IPS-18c (cell line): ENCODE measurements around the gene SLC29A3.
A peak's percentile ranks its signal among the peaks of the same experiment; 100 is the strongest.

ENCODE experiments used
- H3K4me3 ChIP-seq: 2 replicates; pipeline ENCODE4 v1.7.0; 2013; ENCODE audit warnings: low read depth, mild to moderate bottlenecking, low read length, moderate library complexity; ENCODE audit not compliant: insufficient read depth
- H3K9me3 ChIP-seq: one replicate; pipeline ENCODE4 v1.6.1; 2013; ENCODE audit warnings: mild to moderate bottlenecking, low read length, moderate library complexity; ENCODE audit not compliant: control insufficient read depth, insufficient read depth

SLC29A3 gene

DNA sequence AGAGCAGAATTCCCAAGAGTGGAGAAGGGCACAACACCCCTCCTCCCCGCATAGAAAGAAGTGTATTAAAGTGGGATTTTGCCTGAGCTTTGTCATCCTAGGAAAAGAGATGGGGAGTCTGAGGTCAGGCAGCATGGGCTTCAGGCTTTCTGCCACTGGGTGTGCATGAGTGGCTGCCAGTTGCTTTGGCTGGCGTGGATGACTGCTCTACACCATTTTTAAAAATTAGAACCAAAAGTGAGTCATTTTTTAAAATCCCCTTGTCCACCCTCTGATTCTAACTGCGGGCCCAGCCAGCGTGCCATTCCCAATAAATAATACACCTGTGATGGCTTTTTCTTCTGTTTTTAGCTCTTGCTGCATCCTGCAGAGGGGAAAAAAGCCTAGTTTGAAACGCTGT is 13.4 kb downstream of the SLC29A3 start:
- no peaks in the 10 kb centered on the region for H3K9me3 ChIP-seq
- H3K4me3 ChIP-seq: no peak overlapping the region

DNA sequence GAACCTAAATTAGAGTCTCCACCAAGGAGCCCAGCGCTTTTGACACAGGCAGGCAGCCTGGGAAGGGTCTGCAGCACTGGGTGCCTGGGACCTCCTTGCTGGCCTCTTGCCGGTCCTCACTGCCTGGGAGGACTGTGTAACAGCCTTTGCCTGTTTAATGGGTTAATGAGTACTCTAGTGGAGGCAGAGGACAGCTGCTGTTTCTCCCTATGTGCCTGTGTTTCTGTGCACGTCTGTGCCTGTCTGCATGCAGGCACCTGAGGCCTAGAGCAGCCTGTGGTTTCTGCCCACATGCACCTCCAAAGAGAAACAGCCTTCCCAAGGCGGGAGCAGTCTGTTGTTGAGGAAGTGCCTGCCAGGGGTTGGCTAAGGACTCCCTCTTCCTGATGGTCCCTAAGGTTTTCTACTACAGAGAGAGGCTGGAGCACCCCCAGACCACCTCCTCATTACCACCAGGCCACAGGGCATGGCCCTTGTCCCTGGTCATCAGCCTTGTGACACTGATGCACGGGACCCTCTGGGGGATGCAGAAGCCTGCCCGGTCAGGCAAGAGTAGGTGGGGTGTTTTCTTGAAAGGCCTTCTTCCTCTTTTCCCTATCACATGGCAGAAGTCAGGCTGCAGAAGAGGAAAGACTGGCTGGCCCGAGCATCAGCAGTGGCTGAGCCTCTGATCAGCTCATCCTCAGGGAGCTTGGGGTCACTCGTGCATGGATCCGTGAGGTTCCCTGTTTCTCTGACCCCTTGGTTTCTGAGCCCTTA is 14.2 kb downstream of the SLC29A3 start:
- Histone ChIP-seq H3K4me3 (no peak overlapping the region), H3K9me3 (no peaks in the 10 kb centered on the region)

DNA sequence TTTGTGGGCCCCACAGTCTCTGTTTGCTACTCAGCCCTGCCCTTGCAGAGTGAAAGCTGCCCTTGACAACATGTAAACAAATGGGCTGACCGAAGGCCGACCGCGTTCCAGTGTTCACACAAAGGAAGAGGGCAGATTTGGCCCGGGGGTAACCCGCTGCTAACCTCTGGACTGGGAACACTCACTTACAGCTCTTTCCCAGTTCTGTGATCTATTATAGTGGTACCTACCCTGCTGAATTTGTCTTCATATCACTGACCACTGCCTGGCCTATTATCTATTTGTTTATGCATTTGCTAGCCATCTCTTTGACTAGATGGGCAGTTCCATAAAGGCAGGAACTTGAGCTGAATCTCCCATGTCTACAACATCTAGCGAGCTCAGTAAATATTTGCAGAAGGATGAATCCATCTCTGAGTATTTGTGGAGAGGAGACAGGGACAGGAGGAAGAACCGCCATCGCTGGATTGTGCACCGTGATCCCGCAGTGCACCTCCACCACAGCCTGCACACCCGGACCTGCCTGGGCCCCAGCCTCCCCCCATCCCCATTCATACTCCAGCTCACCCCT is 15.2 kb downstream of the SLC29A3 start:
- Histone ChIP-seq H3K9me3 (no peaks in the 10 kb centered on the region), H3K4me3 (no peak overlapping the region)

DNA sequence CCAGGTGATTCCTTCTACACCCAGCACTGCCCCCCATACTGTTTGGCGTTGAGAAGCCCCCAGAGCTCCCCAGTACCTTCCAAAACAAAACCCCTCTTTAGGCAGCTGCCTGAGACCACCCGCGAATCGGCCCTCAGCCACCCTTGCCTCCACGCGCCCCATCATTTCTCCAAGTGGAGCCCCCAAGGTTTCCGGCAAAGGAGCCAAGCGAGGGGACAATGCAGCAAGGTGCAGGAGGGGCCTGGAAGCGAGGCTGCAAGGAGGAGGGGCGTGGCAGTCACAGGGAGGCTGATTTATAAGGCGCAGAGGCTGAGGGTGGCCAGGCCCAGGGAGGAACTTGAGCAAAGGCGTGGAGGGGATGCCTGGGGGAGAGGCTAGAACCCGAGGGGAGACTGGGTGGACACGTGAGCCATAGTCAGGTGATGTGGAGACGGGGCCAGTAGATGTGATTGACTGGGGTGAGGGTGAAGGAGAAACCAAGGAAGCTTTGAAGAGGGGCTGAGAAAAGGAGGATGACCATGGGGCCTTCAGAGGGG is 16.2 kb downstream of the SLC29A3 start:
- H3K4me3 ChIP-seq: no peak overlapping the region
- no peaks in the 10 kb centered on the region for H3K9me3 ChIP-seq

- H3K4me3 ChIP-seq: 0 out of 2 replicates have a peak overlapping the region, but pooled peaks have one; percentile 1
- no peaks in the 10 kb centered on the region for H3K9me3 ChIP-seq
Measured at GRCh38 chr10:71336632-71337031, 17.6 kb downstream of the SLC29A3 start.

DNA sequence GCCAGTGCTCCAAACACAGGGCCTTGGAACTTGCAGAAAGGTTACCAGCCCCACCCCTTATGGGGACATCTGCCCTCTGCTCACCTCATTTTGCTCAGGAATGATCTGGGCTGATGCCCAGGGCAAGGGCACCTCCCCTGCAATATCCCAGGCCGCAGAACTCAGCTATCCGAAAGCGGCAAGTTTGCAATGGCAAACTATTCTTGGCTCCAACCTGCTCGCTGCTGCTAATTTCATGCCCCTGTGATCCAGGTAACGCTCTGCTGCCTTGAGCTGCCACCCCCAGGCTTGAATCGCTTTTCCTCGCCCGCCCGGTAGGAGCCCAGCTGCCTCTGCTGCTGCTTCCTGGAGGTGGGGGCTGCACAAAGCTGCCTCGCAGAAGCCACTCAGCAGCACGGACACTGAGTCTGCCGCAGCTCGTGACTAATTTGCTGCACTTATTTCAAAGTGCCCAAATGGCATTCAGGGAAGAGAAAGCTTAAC is 18.2 kb downstream of the SLC29A3 start:
- Histone ChIP-seq H3K9me3 (no peaks in the 10 kb centered on the region), H3K4me3 (0 out of 2 replicates have a peak overlapping the region, but pooled peaks have one; percentile 1)

GRCh38 chr10:71338728-71339495 is 19.9 kb downstream of the SLC29A3 start:
- Histone ChIP-seq H3K4me3 (no peak overlapping the region), H3K9me3 (no peaks in the 10 kb centered on the region)

GRCh38 chr10:71339796-71340589 is 20.9 kb downstream of the SLC29A3 start:
- no peak overlapping the region for H3K4me3 ChIP-seq
- H3K9me3 ChIP-seq: no peaks in the 10 kb centered on the region

GRCh38 chr10:71342573-71343391 is 23.7 kb downstream of the SLC29A3 start:
- Histone ChIP-seq H3K9me3 (no peaks in the 10 kb centered on the region), H3K4me3 (no peak overlapping the region)

DNA sequence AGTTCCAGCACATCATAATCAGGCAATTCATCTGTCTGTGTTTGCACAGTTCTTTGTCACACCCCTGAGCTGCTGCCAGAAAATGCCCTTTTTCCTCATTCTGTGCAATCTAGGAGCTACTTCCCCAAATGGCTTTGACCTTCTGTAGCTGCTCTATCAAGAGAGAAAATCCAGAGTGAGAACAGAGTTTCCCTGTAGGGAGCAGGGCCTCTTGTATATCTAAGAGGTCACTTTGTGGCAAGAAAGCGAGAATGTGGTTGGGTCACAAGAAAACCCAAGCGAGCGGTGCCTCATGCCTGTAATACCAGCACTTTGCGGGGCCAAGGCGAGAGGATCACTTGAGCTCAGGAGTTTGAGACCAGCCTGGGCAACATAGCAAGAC is 24.3 kb downstream of the SLC29A3 start:
- no peak overlapping the region for H3K4me3 ChIP-seq
- no peaks in the 10 kb centered on the region for H3K9me3 ChIP-seq

DNA sequence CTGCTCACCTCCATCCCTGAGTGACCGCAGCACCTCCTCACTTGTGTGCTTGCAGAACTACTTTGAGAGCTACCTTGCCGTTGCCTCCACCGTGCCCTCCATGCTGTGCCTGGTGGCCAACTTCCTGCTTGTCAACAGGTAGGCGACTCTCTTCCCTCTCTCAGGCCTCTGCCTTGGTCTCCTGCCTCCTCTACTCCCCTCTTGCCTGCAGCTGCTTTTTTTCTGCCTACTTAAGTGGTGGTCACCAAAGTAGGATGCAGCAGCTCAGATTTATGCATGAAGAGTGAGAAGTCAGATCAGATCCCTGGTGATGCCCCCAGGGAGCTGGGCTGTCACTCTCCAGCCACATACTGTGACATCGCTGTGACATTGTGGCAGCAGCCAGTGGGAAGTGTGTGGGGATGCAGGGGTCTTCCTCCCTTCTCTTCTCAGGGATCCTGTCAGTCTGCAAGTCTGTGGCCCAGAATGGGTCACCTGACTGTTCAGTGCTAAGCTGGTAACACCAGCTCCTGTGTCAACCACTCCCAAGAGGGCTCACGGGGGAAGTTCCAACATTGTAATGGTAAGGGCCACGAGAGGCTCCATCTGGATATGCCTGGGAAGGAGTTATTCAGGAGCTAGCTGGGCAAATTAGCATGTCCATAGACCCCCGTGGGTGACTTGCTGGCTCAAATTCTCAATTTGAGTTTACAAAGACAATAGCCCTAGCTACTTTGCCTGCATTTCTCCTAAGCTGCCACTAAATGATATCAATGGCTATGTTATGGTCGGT is 25.3 kb downstream of the SLC29A3 start:
- H3K4me3 ChIP-seq: no peak overlapping the region
- no peaks in the 10 kb centered on the region for H3K9me3 ChIP-seq

GRCh38 chr10:71344993-71345480 is 26.0 kb downstream of the SLC29A3 start:
- H3K9me3 ChIP-seq: no peaks in the 10 kb centered on the region
- H3K4me3 ChIP-seq: no peak overlapping the region

DNA sequence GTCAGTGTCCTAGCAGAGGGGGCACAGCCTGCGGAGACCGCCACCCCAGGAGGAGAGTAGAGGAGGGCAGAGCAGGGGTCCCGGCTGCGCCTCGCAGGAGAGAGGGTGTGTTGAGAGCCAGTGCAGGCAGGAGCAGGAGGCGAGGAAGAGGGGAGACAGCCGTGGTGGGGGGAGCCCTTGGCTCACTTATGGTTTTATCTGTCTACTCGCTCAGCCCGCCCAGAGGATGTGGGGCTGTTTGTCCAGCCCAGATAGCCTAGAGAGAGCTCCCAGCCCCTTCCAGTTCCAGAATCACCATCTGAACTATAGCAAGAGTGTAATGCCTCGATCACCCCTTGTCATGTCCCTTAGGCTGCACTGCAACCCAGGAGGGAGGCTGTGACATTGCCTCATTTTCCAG is 26.6 kb downstream of the SLC29A3 start:
- H3K4me3 ChIP-seq: no peak overlapping the region
- H3K9me3 ChIP-seq: no peaks in the 10 kb centered on the region

DNA sequence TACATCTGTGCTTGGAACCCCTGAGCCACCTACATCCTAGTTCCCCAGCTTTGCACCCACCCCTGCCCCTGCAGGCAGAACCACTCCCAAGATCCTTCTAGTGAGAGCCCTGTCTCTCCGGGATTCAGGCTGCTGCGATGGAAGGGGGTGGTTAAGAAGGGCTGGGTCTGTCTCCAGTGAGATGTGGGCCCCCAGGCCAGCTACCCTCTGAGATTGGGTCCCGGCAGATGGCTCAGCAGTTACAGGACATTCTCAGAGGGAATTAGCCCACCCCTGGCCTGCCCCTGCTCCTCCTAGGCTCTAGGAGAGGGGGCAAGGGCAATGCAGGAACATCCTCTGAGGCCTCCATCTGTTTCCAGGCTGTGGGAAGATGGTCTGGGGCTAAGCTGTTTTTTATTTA is 27.7 kb downstream of the SLC29A3 start:
- Histone ChIP-seq H3K9me3 (no peaks in the 10 kb centered on the region), H3K4me3 (no peak overlapping the region)

DNA sequence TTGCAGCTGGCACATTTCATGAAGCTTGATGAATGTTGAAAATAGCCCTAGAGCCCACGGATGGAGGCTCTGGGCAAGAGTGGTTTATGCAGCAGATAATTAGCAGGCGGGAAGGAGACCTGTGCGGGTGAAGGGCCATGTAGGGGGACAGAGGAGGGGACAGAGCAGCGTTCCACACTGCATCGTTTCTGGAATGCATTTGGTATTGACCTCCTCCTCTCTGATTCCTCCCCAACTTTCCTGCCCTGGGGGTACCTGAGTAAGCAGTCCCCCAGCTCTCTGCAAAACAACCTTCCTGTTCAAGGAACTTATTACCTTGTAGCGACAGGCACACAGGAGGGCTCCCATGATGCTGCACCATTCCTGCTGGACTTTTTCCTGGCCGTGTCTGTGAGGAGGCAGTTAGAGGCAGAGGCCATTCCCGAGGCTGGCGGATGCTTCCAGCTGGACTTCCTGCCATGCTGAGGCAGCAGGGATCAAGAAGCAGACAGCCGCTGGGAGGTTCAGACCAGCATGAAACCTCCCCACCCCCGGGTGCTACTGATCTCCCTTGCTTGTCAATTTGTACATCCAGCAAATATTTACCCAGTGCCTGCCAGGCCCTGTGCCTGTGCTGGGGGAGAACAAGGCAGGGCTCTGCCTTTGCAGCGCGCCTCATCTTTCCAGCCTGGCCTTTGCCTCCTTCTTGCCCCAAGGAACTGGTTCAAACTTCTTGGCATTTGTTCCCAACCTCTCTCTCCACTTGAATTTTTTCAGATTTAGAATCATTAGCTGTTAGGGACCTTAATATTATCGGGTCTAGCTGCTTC is 28.7 kb downstream of the SLC29A3 start:
- Histone ChIP-seq H3K9me3 (no peaks in the 10 kb centered on the region), H3K4me3 (no peak overlapping the region)
